H1 (cell line): Measurements from ENCODE around the gene GNA12. TPM values are rescaled to one million over a fixed set of nuclear protein-coding genes. Genes with fewer than 3 reads are reported as not detected.
A peak's percentile ranks its signal among the peaks of the same experiment; 100 is the strongest.

Experiments used
- CTCF ChIA-PET: fragments of 300-600 bp; sonication (Branson Sonifier 250); formaldehyde crosslinking; loops from one replicate; lab custom pipeline; 2021; ENCODE audit not compliant: partially characterized antibody; lab: Charles Lee
- POLR2A ChIA-PET: fragments of 300-600 bp; sonication (Branson Sonifier 250); formaldehyde crosslinking; loops from one replicate; lab custom pipeline; 2021; ENCODE audit warnings: inconsistent platforms; ENCODE audit not compliant: partially characterized antibody; lab: Charles Lee
- DNase-seq, 2 experiments: peaks; one replicate each; pipeline versions ENCODE4 v3.0.0 to v3.0.0-alpha.2; 2010 to 2022; ENCODE audit warnings: low spot score in 2 of 2, low read depth in 1 of 2, mixed read lengths in 1 of 2
- FAIRE-seq: peaks from 2 replicates; lab custom pipeline; 2011; peaks lifted over from hg19 to GRCh38; lab: Jason Lieb, UNC
- H2AFZ ChIP-seq: 2 replicates; pipeline ENCODE4 v1.8.1; 2012; ENCODE audit warnings: low read length, inconsistent platforms
- H2AK5ac ChIP-seq: 2 replicates; pipeline ENCODE4 v1.6.1; 2013; ENCODE audit warnings: low read depth, low read length
- H2BK120ac ChIP-seq: replicated peaks from 2 replicates; pipeline ENCODE3; 2013; ENCODE audit warnings: low read depth, low read length, inconsistent platforms
- H2BK12ac ChIP-seq: 2 replicates; pipeline ENCODE4 v1.6.1; 2013; ENCODE audit warnings: low read depth, low read length
- H2BK15ac ChIP-seq: 2 replicates; pipeline ENCODE4 v1.6.1; 2013; ENCODE audit warnings: low read length
- H2BK20ac ChIP-seq: 2 replicates; pipeline ENCODE4 v1.6.1; 2013; ENCODE audit warnings: low read length
- H2BK5ac ChIP-seq: 2 replicates; pipeline ENCODE4 v1.6.1; 2013; ENCODE audit warnings: low read depth, low read length
- H3K14ac ChIP-seq: 2 replicates; pipeline ENCODE4 v1.6.1; 2013; ENCODE audit warnings: inconsistent platforms; ENCODE audit not compliant: insufficient read length
- H3K18ac ChIP-seq: 2 replicates; pipeline ENCODE4 v1.6.1; 2013; ENCODE audit warnings: low read length; ENCODE audit errors: extremely low read depth
- H3K23ac ChIP-seq: 2 replicates; pipeline ENCODE4 v1.6.1; 2013; ENCODE audit warnings: inconsistent platforms; ENCODE audit not compliant: insufficient read length
- H3K23me2 ChIP-seq: 2 replicates; pipeline ENCODE4 v1.6.1; 2013; ENCODE audit warnings: low read depth, low read length
- H3K27ac ChIP-seq: 2 replicates; pipeline ENCODE4 v1.6.1; 2011; ENCODE audit warnings: low read depth, low read length, inconsistent platforms
- H3K27me3 ChIP-seq, 4 experiments: replicated peaks in 1 of 4; 1 replicate in 1 of 4; 2 replicates in 3 of 4; pipeline versions ENCODE4 v1.6.1 to v1.8.1; 2011 to 2013; ENCODE audit warnings: low read length in 3 of 4, mild to moderate bottlenecking in 3 of 4, inconsistent platforms in 2 of 4, mixed read lengths in 2 of 4, moderate library complexity in 1 of 4; ENCODE audit not compliant: control insufficient read depth in 3 of 4, insufficient read depth in 3 of 4; ENCODE audit errors: extremely low read depth in 1 of 4
- H3K36me3 ChIP-seq, 4 experiments: 2 replicates each; pipeline versions ENCODE4 v1.6.1 to v1.8.1; 2011 to 2013; ENCODE audit warnings: mild to moderate bottlenecking in 4 of 4, low read length in 3 of 4, moderate library complexity in 2 of 4, control low read depth in 1 of 4, inconsistent platforms in 1 of 4; ENCODE audit not compliant: insufficient read depth in 4 of 4, control insufficient read depth in 2 of 4
- H3K4ac ChIP-seq: replicated peaks from 2 replicates; pipeline ENCODE3; 2013; ENCODE audit warnings: low read length, low read depth, mixed read lengths, inconsistent platforms; ENCODE audit not compliant: insufficient read length
- H3K4me1 ChIP-seq, 4 experiments: replicated peaks in 1 of 4; 1 replicate in 1 of 4; 2 replicates in 3 of 4; pipeline versions ENCODE4 v1.6.1 to v1.8.1; 2011 to 2013; ENCODE audit warnings: low read length in 3 of 4, inconsistent platforms in 2 of 4, mixed read lengths in 1 of 4; ENCODE audit not compliant: insufficient read depth in 4 of 4, control insufficient read depth in 3 of 4
- H3K4me2 ChIP-seq, 2 experiments: 2 replicates each; pipeline versions ENCODE4 v1.6.1 to v1.8.1; 2011 to 2013; ENCODE audit warnings: low read depth in 2 of 2, low read length in 2 of 2, control low read depth in 1 of 2, inconsistent platforms in 1 of 2, mild to moderate bottlenecking in 1 of 2; ENCODE audit not compliant: insufficient read depth in 1 of 2
- H3K4me3 ChIP-seq, 4 experiments: fragments of 200-600, 300-600 bp in 1 of 4; sonication (generic), shearing (Covaris generic), sonication (Bioruptor Twin) in 1 of 4; 2 replicates each; pipeline versions ENCODE4 v1.5.1 to v1.8.1; 2011 to 2016; ENCODE audit warnings: low read length in 4 of 4, low read depth in 3 of 4, control low read depth in 2 of 4, inconsistent platforms in 2 of 4, mild to moderate bottlenecking in 2 of 4, mixed read lengths in 1 of 4, moderate library complexity in 1 of 4; ENCODE audit not compliant: insufficient read depth in 2 of 4; ENCODE audit errors: extremely low read depth in 1 of 4
- H3K56ac ChIP-seq: replicated peaks from 2 replicates; pipeline ENCODE3; 2013; ENCODE audit warnings: low read depth, mild to moderate bottlenecking, mixed read lengths, low read length, inconsistent platforms; ENCODE audit not compliant: insufficient read length
- H3K79me1 ChIP-seq: 2 replicates; pipeline ENCODE4 v1.6.1; 2013; ENCODE audit warnings: low read depth, low read length, control low read depth
- H3K79me2 ChIP-seq, 2 experiments: 2 replicates each; pipeline versions ENCODE4 v1.6.1 to v1.8.1; 2012 to 2013; ENCODE audit warnings: low read length in 2 of 2, mild to moderate bottlenecking in 2 of 2, inconsistent platforms in 1 of 2; ENCODE audit not compliant: insufficient read depth in 2 of 2, control insufficient read depth in 1 of 2
- H3K9ac ChIP-seq, 4 experiments: replicated peaks in 1 of 4; 1 replicate in 1 of 4; 2 replicates in 3 of 4; pipeline versions ENCODE4 v1.6.1 to v1.8.1; 2011 to 2013; ENCODE audit warnings: low read depth in 3 of 4, low read length in 3 of 4, control low read depth in 2 of 4, mild to moderate bottlenecking in 2 of 4, moderate library complexity in 2 of 4, inconsistent platforms in 1 of 4; ENCODE audit errors: extremely low read depth in 1 of 4
- H3K9me3 ChIP-seq, 2 experiments: 2 replicates each; pipeline versions ENCODE4 v1.6.1 to v1.8.1; 2012 to 2013; ENCODE audit warnings: mild to moderate bottlenecking in 2 of 2, moderate library complexity in 2 of 2, control low read depth in 1 of 2, inconsistent platforms in 1 of 2, low read depth in 1 of 2, low read length in 1 of 2, mixed read lengths in 1 of 2; ENCODE audit not compliant: insufficient read depth in 2 of 2
- H4K20me1 ChIP-seq, 2 experiments: replicated peaks in 1 of 2; 2 replicates each; pipeline versions ENCODE3 to v1.8.1; 2011 to 2013; ENCODE audit warnings: inconsistent platforms in 2 of 2, low read length in 2 of 2, mild to moderate bottlenecking in 1 of 2; ENCODE audit not compliant: insufficient read depth in 2 of 2, control insufficient read depth in 1 of 2
- H4K5ac ChIP-seq: 2 replicates; pipeline ENCODE4 v1.6.1; 2013; ENCODE audit warnings: low read length, low read depth, mixed read lengths, inconsistent platforms; ENCODE audit not compliant: insufficient read length
- H4K8ac ChIP-seq: 2 replicates; pipeline ENCODE4 v1.8.0; 2013; ENCODE audit warnings: mild to moderate bottlenecking, moderate library complexity, low read length, inconsistent platforms; ENCODE audit not compliant: insufficient read depth; ENCODE audit errors: extremely low read depth
- H4K91ac ChIP-seq: replicated peaks from 2 replicates; pipeline ENCODE3; 2013; ENCODE audit warnings: low read length, mixed read lengths, inconsistent platforms; ENCODE audit not compliant: insufficient read length
- ASH2L ChIP-seq: fragments of 200-600, 300-600 bp; sonication (generic); IDR thresholded peaks from one replicate; pipeline ENCODE4 v1.7.1; 2017; ENCODE audit warnings: low read length
- ATF2 ChIP-seq: IDR thresholded peaks from 2 replicates; pipeline ENCODE4 v1.6.1; 2012; ENCODE audit warnings: low read length, inconsistent platforms
- CHD2 ChIP-seq: IDR thresholded peaks from 2 replicates; pipeline ENCODE4 v1.6.1; 2012; ENCODE audit warnings: low read length, improper control_type of control experiment
- FOSL1 ChIP-seq: IDR thresholded peaks from 2 replicates; pipeline ENCODE4 v1.6.1; 2011; ENCODE audit warnings: mild to moderate bottlenecking, low read depth, low read length, moderate library complexity; ENCODE audit not compliant: insufficient read depth
- JUN ChIP-seq: IDR thresholded peaks from 2 replicates; pipeline ENCODE4 v1.6.1; 2011; ENCODE audit warnings: low read depth, mild to moderate bottlenecking, improper control_type of control experiment, low read length
- KDM4A ChIP-seq: IDR thresholded peaks from one replicate; pipeline ENCODE4 v1.7.1; 2012; ENCODE audit warnings: low read depth, mild to moderate bottlenecking, moderate library complexity, low read length, inconsistent platforms; ENCODE audit not compliant: severe bottlenecking
- KDM5A ChIP-seq: fragments of 200-600 bp; IDR thresholded peaks from 2 replicates; pipeline ENCODE4 v1.7.1; 2012; ENCODE audit warnings: mild to moderate bottlenecking, low read length, inconsistent platforms, mixed read lengths
- PHF8 ChIP-seq: fragments of 200-600 bp; sonication (generic); conservative IDR thresholded peaks from 2 replicates; pipeline ENCODE4 v1.7.1; 2012; ENCODE audit warnings: low read depth, mild to moderate bottlenecking, inconsistent platforms, low read length, moderate library complexity
- RAD21 ChIP-seq, 2 experiments: IDR thresholded peaks in 1 of 2; conservative IDR thresholded peaks in 1 of 2; 2 replicates each; pipeline ENCODE4 v1.6.1; 2011; ENCODE audit warnings: low read depth in 2 of 2, low read length in 2 of 2, improper control_type of control experiment in 1 of 2, inconsistent platforms in 1 of 2, mild to moderate bottlenecking in 1 of 2, moderate library complexity in 1 of 2
- SAP30 ChIP-seq: fragments of 300-600 bp; sonication (generic); IDR thresholded peaks from 2 replicates; pipeline ENCODE4 v1.7.1; 2012; ENCODE audit warnings: low read length, moderate library complexity, mild to moderate bottlenecking, inconsistent platforms; ENCODE audit not compliant: insufficient read depth, insufficient replicate concordance
- SIX5 ChIP-seq: IDR thresholded peaks from 2 replicates; pipeline ENCODE4 v1.6.1; 2011; ENCODE audit warnings: mild to moderate bottlenecking, low read depth, low read length
- WGBS, 2 experiments: shearing (Covaris generic) in 1 of 2; methylation state at CpG; one replicate each; pipeline versions ENCODE4 v1.1.6 to v1.1.7; 2013 to 2015; ENCODE audit warnings: low lambda C conversion rate in 2 of 2, mixed read lengths in 2 of 2, inconsistent platforms in 1 of 2, low coverage in 1 of 2, missing lambda C conversion rate in 1 of 2; ENCODE audit not compliant: insufficient replicate concordance in 2 of 2, insufficient coverage in 1 of 2, insufficient read length in 1 of 2; ENCODE audit errors: extremely low coverage in 1 of 2, missing lambda C conversion rate in 1 of 2; 5-methylcytosine and 5-hydroxymethylcytosine counted together
- polyA plus RNA-seq, 7 experiments: library from polyadenylated mRNA; depleted of rRNA in 3 of 7; stranded (reverse) in 5 of 7; unstranded in 2 of 7; fragments of >200 nt in 5 of 7; fragments of 200-250 nt in 2 of 7; gene quantifications; 1 replicate in 5 of 7; 2 replicates in 1 of 7; 4 replicates in 1 of 7; pipeline versions ENCODE4 v1.2.1 to v1.2.3, GENCODE V29; 2011 to 2013; ENCODE audit warnings: missing spikeins in 2 of 7, mixed read lengths in 2 of 7
- total RNA-seq: library from RNA; stranded (reverse); fragmentation: NEBNext Ultra II Directional; extraction: Animal tissue kit (Norgen Biotek cat#: 25700); gene quantifications from 2 replicates; pipeline ENCODE4 v1.2.1, GENCODE V29; 2021

The GNA12 gene
- total and polyA plus RNA-seq, 2 of the 8 experiments (the other 6 are each of a cell fraction or from before 2014, with no cell fraction given): 96.5 to 109 TPM

GRCh38 chr7:2803755-2804154, 40.4 kb downstream of the GNA12 start:
- H3K36me3 ChIP-seq: no peaks in the 10 kb centered on the region
- H3K23me2 ChIP-seq: no peaks in the 10 kb centered on the region; the same call in 1 of the 2 replicates
- H2BK12ac ChIP-seq: no peak overlapping the region
- no peak for TF ChIP-seq ASH2L
- TF ChIP-seq KDM4A: no peak
- TF ChIP-seq JUN: no peak
- no peak for TF ChIP-seq KDM5A
- no peak for TF ChIP-seq SIX5
- no peak for TF ChIP-seq ATF2
- TF ChIP-seq CHD2: no peak
- TF ChIP-seq SAP30: no peak
- TF ChIP-seq PHF8: no peak
- TF ChIP-seq FOSL1: no peak
- TF ChIP-seq RAD21 (IDR thresholded peaks at IDR 0.05 in 1 of 2, conservative IDR thresholded peaks at IDR 0.05 in 1 of 2; ENCODE audit: low read depth in 2 of 2, low read length in 2 of 2): no peak
- H4K5ac ChIP-seq: no peak overlapping the region
- H3K79me1 ChIP-seq: peaks cover 23% of the 10 kb centered on the region; the same call in 1 of the 2 replicates
- H3K56ac ChIP-seq: no peak overlapping the region
- peak overlapping the region in 1 of 2 experiments; percentile 53; a peak in 2 of 4 replicates for H3K4me2 ChIP-seq
- no peak overlapping the region for H3K4me3 ChIP-seq
- no peak overlapping the region for H3K14ac ChIP-seq
- H3K79me2 ChIP-seq: peaks cover 10 to 100% of the 10 kb centered on the region in 2 experiments
- no peak overlapping the region for H2BK120ac ChIP-seq
- ChIA-PET CTCF (interaction anchor here (0.6 to 2.8 kb wide), 10 partner anchors 10 to 85 kb away, joined by 3 to 9 read pairs (median 3); no protein-coding TSS in a partner anchor), POLR2A (interaction anchor here (1.2 to 1.5 kb wide), 2 partner anchors 9 to 21 kb away, joined by 5 read pairs; no protein-coding TSS in a partner anchor)
- peaks cover 20 to 36% (median 27%) of the 10 kb centered on the region in 4 experiments for H3K4me1 ChIP-seq
- H2BK15ac ChIP-seq: no peak overlapping the region
- no peak overlapping the region for H3K9ac ChIP-seq
- no peaks in the 10 kb centered on the region for H3K9me3 ChIP-seq
- H2AFZ ChIP-seq: no peak overlapping the region
- 89% methylated on average over 4 of the region's 4 CpGs; no CpG with 5 or more reads in 1 of the 2 experiments for WGBS, 2 experiments
- H4K20me1 ChIP-seq: peaks cover 0 to 18% of the 10 kb centered on the region in 2 experiments
- H4K91ac ChIP-seq: no peak overlapping the region
- no peaks in the 10 kb centered on the region for H3K27me3 ChIP-seq
- DNase-seq: peak in 1 of 2 experiments; percentile 33
- no peak overlapping the region for H3K18ac ChIP-seq
- H3K4ac ChIP-seq: no peak overlapping the region
- H2AK5ac ChIP-seq: no peak overlapping the region
- H3K23ac ChIP-seq: no peak overlapping the region
- no peak overlapping the region for H3K27ac ChIP-seq
- no peak overlapping the region for H4K8ac ChIP-seq
- no peak overlapping the region for H2BK5ac ChIP-seq
- no peak overlapping the region for H2BK20ac ChIP-seq
- FAIRE-seq: no peak
